GM19397 (cell line): Measurements from ENCODE around the gene RNF19B.

Source experiments
- ATAC-seq: cut with Tn5 transposase; IDR thresholded peaks from one replicate; pipeline ENCODE4 v1.9.1; 2021; ENCODE audit warnings: mild to moderate bottlenecking, moderate library complexity; ENCODE audit not compliant: unreplicated experiment

Gene RNF19B

DNA sequence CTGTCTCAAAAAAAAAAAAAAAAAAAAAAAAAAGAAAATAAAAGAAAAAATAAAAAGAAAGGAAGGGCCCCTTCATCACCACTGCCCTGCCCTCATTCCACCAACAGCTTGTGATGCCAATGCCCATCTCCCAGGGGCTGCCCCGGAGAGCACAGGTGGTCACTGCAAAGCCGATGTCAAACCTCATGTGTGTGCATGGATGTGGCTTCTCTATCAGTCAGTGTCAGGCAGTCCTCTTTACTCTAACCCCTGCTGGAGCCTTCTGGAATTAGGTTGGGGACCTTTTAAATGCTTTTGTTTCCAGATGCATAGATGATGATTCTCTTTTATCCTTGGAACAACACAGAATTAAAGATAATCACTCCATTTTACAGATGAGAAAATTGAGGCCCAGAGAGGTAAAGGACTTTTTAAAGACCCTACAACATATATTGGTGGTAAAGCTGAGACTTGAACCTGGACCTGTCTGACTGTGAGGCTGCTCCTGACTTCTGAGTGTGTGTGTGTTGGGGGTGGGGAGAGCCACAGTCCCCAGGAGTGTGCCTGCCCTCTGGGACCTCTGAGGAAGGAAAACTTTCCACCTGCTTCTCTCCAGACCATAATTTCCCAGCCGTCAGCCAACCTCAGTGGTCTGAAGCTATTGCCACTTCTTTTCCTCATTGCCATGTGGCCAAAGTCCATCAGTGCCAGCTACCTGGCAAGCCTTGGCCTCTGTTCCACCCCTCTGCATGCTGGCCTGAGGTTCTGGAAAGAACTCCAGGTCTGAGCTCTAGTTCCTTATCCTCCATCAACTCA lies 60.4 kb downstream of the RNF19B start:
- ATAC-seq = no peak

DNA sequence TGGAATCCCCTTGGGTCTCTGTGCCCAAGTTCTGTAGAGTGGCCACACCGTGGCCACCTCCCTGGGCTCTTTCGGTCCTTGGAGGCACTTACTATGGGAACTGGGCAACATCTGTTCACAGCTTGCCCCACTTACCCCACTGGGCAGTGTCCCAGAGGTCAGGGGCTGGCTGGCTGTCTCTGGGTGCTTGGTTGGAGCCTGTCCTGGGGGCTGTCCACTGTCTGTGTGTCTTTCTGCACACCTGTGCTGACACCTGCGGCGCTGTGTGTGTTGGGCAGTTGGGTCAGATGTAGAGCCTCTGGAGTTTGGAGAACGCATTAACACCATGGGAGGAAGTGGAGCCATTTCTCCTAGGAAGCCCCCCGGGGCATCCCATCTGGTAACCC lies 62.1 kb downstream of the RNF19B start:
- no peak for ATAC-seq

DNA sequence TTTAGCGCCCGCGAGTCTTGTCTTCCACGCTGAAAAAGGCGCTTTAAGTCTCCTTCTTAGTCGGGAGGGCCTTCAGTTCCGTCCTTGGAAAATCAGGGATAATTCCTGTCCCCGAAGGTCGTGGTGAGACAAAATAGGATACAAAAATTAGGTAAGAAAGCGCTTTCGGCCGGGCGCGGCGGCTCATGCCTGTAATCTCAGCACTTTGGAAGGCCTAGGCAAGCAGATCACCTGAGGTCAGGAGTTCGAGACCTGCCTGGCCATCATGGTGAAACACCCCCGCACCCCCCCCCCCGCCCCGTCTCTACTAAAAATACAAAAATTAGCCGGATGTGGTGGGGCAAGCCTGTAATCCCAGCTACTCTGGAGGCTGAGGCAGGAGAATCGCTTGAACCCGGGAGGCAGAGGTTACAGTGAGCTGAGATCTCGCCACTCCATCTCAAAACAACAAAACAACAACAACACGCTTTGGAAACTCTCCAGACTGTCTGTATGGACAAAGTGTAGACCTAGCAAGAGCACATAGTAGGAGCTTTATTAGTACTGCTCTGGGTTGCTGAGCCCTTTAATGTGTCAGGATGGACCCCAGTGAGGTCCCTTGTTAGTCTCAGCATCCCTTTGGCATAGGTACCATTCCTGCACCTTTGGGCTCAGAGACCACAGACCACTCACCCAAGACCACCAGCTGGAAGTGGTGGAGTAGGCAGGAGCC lies 62.6 kb downstream of the RNF19B start:
- no peak for ATAC-seq

DNA sequence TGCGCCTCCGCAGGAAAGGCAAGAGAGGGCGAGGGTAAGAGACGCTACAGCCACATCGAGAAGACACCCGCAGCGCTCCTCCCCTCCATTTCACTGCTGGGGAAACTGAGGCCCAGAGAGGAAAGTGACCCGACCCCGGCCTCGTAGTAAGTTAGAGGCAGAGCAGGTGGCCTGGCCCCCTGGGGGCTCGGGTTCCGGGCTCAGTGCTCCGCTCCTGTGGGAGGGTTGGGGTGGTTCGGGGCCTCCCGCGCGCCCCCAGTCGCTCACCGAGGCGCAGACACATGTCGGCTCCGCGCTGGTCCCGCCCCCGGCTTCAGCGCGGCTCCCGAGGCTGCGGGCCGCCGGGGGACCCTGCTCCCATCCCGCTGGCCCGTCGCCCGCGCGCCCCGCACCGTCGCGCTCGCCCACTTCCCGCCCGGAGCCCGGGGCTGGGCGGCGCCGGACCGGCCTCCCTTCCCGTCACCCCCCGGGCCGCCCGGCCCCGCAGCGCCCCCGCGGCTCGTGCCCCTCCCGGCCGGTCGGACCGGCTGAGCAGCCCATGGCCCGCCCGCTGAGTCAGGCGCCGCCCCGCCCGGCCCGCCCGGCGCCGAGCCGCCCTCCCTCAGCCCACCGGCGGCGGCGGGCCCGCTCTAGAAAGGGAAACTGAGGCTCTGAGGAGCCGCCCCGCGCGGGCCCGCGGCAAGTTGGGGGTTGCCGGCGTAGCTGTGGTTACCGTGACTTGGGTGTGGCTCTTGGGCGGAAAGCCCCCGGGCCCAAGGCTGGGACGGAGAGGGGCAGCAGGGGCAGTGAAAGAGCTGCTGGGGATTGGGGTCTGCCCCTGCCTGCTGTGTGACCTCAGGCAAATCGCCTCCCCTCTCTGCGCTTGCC lies 63.4 kb downstream of the RNF19B start, which contains the start of gene TMEM54:
Gene TMEM54, minus strand, starts transcription at position 434 of the 867 bp plus-strand sequence. Its CDS starts 151 bp downstream, at position 283.
- ATAC-seq = no peak

DNA sequence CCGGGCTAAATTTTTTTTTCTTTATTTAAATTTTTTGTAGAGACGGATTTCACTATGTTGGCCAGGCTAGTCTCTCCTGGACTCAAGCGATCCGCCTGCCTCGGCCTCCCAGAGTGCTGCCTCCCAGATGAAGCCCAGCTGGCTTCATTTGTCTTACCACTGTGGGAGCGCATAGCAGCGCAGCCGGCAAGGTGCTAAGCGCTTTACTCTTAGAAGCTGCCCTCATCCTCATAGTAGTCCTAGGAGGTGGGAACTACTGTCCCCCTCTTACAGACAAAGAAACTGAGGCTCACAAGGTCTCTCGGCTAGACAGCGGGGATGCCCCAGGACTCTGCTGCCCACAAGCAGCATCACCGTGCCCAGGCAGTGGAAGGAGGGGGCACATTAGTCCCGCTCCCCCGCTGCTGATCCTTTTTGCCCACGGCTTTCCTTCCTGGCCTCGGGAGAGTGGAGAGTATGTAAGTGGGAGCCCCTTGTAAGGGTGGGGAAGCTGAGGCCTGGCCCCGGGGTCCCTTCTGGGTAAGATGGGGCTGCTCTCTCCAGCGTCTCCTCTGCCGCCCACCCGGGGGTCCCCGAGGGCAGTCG lies 64.1 kb downstream of the RNF19B start:
- ATAC-seq = no peak

DNA sequence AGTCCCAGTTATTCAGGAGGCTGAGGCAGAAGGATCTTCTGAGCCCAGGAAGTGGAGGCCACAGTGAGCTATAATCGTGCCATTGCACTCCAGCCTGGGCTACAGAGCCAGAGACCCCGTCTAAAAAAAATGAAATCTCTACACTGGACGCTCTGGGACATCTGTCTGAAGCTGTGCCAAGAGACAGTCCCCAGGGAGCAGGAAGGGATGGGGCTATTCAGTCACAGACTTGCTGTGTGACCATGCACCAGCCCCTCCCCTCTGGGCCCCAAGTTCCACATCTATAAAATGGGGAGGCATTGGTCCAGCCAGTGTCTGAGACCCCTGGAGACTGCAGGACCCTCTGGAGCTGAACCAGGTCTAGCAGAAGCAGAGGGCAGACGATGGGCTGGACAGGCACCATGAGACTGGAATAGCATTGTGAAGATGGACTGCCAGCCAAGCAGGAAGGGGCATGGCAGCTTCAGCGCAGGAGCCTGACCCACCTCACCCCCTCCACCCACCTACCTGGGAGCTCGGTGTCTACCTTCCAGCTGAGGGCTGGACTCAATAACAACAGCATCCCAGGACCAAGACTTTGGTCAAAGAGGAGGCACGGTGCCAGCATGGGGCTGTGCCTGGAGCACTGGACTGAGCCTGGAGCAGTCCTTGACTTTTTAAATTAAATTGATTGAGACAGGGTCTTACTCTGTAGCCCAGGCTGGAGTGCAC lies 64.9 kb downstream of the RNF19B start:
- no peak for ATAC-seq

DNA sequence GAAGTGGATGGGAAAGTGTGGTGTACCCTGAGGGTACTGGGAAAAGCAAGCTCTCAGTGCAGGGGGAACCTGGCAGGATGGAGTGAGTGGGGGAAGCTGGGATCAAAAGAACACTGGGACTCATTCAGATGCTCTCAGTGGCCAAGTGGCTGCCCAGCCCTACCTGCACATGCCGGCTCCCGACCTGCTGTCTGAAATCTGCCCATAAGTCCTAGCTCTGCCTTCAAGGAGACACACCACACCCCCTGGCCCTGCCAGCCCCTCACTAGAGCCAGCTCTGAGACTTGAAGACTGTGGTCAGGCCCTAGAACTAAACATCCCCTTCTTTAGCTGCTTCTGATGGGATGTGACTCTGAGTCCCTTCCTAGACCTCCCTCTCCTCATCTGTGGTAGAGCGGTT lies 65.7 kb downstream of the RNF19B start:
- ATAC-seq = no peak

DNA sequence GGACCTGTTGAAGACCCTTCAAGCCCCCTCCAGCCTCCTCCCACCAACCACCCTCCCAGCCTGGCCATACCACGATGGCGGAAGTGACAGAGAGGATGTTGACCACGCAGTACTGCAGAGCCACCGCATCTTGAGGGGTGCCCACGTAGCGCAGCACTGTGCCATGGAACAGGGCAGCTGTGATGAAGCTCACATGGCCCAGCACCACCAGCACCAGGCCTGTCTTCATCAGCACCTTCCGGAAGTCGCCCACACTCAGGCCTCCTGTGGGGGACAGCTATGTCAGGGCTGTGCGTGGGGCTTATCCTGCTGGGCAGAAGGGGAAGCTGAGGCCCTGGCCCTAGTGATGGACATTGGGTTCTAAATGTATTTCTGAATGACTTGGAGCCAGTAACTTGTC lies 66.6 kb downstream of the RNF19B start:
- no peak for ATAC-seq

DNA sequence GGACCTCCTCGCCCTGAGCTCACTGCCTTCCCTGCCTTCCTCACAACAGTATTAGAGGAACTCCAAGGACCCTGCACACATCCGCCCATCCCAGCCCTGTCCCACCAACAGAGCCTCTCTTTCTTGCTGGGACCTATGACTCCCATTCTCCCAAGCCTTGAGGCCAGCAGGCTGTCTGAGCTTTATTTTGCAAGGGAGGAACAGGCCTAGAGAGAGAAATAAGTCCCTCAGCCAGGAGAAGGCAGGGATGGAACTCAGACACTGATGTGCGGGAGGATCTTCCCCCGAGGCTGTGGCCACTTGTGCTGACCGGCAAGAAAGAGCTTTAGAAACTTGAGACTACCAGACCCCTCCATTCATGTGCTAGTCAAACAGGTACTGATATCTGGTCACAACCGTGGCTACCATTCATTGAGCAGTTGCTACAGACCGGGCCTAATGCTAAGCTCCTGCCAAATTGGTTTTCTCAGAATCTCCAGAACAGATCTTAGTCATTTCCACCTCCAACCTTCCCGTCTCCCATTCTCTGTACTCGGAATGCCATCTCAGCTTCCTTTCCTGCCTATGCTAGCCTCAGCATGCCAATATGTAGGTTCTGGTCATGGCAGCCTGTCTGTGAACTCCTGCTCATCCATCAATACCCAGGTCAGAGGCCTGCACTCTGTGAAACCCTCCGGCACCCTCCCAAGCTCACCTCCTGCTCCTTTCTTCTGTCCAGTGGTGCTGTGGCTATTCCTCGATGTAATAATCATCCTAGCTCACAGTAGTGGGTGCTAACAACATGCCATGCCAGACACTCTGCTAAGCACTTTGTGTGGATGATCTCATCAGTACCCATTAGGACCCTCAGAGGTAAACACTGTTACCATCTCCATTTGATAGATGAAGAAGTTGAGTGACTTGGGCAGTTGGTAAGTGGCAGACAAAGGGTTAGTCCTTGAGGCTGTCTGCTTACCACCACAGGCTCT lies 67.2 kb downstream of the RNF19B start:
- ATAC-seq = no peak

DNA sequence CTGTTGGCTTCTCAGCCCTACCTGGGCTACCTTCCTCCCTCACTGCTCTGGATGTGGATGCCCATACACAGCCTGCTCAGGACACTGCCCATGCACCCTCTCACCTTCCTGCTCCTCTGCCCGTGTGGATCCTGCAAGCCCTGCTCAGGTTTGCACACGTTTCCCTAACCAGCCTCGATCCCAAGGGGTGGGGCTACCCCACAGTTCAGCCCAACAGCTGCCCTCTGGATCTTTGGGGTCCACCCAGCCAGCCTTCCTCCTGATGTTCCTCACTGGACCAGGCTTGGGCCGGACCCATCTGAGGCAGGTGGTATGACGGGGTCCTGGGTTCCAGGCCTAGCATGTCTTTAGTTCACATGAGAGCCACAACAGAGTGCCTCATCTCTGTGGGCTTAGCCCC lies 68.2 kb downstream of the RNF19B start:
- ATAC-seq = no peak

DNA sequence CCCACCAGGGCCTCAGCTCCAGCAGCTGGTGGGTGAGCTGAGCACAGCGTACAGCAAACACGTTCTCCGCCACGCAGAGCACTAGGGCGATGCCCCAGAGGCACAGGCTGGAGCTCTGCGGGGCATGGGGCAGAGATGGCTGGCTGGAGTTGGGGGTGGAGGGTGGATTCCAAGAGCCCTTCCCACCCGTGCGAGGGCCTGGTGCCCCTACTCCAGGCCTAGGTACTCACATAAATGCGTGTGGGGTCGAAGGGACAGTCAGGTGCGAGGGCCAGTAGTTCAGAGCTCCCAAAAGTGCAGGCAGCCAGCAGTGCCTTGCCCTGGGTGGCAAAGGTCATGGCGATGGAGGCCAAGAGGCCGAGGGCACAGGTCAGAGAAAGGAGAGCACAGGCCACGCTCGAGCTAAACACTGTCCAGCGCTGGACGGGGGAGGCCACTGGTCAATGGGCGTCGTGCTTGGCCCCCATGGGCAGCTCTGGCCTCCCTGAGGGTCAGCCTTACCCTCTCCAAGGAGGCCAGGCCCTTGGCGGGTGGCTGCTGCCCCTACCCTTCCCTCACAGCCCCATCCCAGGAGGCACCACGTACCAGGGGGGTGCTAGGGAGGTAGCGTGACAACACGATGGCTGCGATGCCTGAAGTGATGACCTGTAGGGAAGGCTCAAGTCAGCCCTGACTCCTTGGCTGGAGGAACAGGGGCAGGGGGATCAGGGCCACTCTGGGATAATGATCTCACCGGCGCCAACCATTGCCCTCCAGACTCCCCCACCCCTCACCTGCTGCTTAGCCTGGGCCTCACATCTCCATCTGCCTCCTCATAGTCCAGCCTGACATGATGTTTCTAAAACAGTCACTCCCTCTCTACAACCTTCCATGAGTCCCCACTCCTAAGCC lies 69.0 kb downstream of the RNF19B start:
- no peak for ATAC-seq

DNA sequence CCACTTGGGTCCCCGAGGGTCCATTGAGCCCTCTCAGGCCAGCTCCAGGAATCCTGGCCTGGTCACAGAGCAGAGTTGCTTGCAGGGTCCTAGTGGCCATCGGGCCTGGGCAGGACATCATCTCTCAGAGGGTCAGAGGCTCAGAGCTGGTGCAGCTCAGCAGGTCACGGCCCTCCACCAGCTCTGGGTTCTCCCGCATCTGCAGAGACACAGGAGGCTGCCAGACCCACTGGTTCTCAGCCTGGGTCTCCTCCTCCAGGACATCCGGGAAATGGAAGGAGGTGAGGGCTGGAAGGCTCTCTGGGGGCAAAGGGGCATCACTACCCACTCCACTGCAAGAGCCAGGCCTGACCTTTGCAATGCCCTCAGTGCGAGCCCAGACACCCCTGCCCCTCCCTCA lies 69.9 kb downstream of the RNF19B start:
- ATAC-seq = no peak

DNA sequence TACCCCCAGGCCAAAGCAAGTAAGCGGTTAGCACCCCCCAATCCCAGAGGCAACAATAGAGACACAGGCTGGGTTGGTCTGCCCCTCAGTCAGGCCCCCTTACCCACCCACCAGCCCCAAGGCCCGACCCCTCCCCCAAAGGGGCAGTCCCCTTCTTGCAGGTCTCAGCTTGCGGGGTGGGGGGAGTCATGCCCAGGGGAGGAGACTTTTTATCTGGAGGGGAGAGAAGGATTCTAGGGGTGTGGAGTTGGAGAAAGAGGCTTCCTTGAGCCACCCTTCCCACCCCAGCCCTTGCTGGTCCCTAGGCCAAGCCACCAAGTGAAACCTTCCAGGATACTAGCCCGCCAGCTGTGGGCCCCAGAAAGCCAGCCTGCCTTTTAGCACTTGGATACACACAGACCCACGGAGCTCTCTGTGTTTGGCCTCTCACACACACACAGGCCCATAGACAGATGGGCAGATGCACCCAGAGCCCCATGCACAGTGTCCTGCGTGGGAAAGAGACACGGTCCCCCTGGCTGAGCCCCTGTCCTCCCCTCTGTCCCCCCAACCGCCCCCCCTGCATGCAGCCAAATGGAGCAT lies 70.5 kb downstream of the RNF19B start:
- no peak for ATAC-seq

DNA sequence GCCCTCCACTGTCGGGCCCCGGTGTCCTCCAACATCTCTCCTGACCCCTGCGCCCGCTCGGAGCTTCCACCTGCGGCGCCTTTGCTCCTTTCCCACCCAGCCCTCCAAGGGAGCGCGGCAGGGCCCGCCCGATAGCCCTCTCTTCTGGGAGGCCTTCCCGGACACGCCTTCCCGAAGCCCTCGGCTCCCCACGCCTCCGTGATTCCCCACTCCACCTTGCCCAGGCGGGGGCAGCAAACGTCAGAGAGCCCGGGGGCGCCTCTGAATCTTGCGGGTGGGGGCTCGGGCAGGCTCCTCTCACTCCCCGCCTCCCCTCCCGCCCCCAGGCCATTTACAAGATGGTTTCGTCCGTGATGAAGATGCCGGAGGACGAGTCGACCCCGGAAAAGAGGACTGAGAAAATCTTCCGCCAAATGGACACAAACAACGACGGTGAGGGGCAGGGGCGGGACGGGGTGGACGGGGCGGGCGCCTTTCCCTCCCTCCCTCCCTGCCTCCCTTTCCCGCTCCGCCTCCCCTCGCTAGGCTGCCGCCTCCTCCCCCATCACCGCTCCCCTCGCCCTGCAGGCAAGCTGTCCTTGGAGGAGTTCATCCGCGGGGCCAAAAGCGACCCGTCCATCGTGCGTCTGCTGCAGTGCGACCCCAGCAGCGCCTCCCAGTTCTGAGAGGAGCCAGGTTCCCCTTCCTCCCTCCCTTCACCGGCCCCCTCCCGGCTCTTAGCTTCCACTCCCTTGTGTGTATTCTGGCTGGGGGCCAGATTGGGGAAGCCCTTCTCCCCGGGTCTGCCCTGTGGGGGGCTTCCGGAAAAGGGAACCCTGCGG lies 71.2 kb downstream of the RNF19B start:
- no peak for ATAC-seq

DNA sequence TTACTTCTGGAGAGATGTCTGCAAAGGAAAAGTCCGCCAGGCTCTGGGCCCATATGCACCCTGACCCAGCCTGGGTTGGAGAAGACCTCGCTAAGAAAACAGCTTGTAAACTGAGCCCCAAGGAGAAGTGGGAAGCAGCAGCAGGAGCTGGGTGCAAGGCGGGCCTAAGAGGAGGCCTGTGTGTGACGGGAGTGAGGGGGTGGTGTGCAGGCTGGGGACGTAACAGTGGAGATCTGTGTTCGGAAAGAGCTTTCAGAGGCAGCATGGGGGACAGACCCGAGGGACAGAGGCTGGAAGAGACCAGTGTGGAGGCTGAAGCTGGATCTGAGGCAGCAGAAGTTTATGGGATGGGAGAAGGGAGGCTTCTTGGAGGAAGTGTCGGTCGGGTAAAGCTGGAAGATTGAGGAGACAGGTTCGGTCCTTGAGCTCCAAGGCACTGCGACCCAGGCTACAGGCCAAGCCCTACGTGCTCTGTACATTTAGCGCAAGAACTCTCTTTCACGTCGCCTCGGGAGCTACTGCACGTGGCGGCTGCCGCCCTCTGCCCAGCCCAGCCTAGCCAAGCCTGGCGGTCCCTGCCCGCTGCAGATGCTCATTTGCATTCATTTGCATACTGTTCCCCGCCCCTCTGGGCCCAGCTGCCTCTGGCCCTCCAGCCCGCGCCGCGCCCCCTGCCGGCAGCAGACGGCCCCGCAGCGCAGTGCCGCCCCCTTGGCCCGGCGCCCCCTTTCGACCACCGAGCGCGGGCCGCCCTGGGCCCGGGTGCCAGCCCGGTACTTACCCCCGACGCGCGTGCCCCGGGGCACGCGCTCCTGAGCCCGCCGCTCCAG lies 72.0 kb downstream of the RNF19B start:
- ATAC-seq = no peak

DNA sequence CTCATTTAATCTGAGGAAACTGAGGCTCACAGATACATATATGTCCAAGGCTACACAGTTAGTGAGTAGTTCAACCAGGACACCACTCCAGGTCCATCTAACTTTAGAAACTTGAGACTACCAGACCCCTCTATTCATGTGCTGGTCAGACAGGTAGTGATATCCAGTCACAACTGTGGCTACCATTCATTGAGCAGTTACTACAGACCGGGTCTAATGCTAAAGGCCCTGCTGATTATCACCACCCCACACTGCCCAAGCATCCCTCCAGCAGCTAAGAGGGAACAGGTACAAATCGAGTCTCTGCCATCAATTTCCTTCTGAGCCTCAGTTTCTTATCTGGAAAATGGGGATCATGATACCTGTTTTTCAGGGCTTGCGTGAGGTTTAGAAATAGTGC lies 73.0 kb downstream of the RNF19B start:
- ATAC-seq = no peak
